T1000 (cell line): Measurements from ENCODE around the gene PRRT1.
A peak's percentile ranks its signal among the peaks of the same experiment; 100 is the strongest.

ENCODE experiments used
- DNase-seq: peaks from one replicate; lab custom pipeline; 2025; ENCODE audit warnings: mixed read lengths; lab: John Stamatoyannopoulos, UW

PRRT1 gene

GRCh38 chr6:32174416-32174815 lies 22.7 kb upstream of the PRRT1 start:
- no peak for DNase-seq

- DNase-seq: no peak
These were observed 21.4 kb upstream of the PRRT1 start for GRCh38 chr6:32173051-32173727.

- no peak for DNase-seq
These were observed 19.5 kb upstream of the PRRT1 start for GRCh38 chr6:32171234-32171633.

GRCh38 chr6:32170294-32170693 lies 18.6 kb upstream of the PRRT1 start:
- DNase-seq: no peak

- no peak for DNase-seq
These were observed 17.3 kb upstream of the PRRT1 start for GRCh38 chr6:32168807-32169591.

- DNase-seq: no peak
These were observed 16.6 kb upstream of the PRRT1 start for GRCh38 chr6:32168350-32168749.

GRCh38 chr6:32167761-32168262 lies 16.1 kb upstream of the PRRT1 start:
- no peak for DNase-seq

- DNase-seq: no peak
These were observed 15.5 kb upstream of the PRRT1 start for GRCh38 chr6:32167154-32167760.

- DNase-seq: no peak
These were observed 14.8 kb upstream of the PRRT1 start for GRCh38 chr6:32166411-32167061.

- no peak for DNase-seq
These were observed 12.6 kb upstream of the PRRT1 start, which contains the start of gene EGFL8 for GRCh38 chr6:32164295-32164694. Gene EGFL8 (plus strand): TSS chr6:32164595. CDS start chr6:32166166, 1,571 bp downstream.

- DNase-seq: no peak
These were observed 12.0 kb upstream of the PRRT1 start for GRCh38 chr6:32163559-32164258.

- DNase-seq: no peak
These were observed 6.3 kb upstream of the PRRT1 start for GRCh38 chr6:32158052-32158451.

GRCh38 chr6:32156891-32157290 lies 5.2 kb upstream of the PRRT1 start:
- no peak for DNase-seq

GRCh38 chr6:32154514-32155161 lies 2.9 kb upstream of the PRRT1 start:
- DNase-seq: peak; percentile 60

- peak; percentile 83 for DNase-seq
These were observed 2.1 kb upstream of the PRRT1 start, which contains the start of gene PPT2 for GRCh38 chr6:32153564-32154513. Gene PPT2 (plus strand): TSS chr6:32154141. CDS start chr6:32154595, 454 bp downstream.

GRCh38 chr6:32152769-32153563 lies 1.2 kb upstream of the PRRT1 start:
- peak; percentile 45 for DNase-seq

- no peak for DNase-seq
These were observed 417 bp downstream of the PRRT1 start for GRCh38 chr6:32151181-32151862.
